ENCODE results near the gene RTN4RL1. TPM values are rescaled to one million over a fixed set of nuclear protein-coding genes. Genes with fewer than 3 reads are reported as not detected.

RTN4RL1 gene
- total RNA-seq, 2 donors from 2014 or later = 3.1 to 3.6 TPM

DNA sequence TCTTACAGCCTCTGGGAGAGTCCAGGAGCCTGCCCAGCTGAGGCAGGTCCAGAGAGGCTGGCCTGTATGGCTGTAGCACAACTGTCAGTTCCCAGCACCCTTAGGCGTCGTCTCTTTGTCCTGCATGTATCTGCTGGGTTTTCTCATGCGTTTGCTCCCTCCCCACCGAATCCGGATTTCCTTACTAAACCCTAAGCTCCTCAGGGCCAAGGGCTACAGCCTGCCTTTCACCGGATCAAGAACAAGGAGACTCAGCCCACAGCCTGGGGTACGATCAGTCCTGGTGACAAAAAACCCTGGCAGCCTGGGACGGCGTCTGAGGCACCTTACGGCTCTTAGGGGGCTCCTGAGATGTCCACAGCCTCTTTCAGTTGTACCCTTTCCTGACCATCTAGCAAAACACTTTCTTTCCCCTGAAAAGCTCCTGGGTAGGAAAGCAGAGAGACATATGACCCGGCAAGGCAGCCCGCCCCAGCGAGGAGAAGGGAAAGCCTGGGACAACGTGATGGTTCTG lies 42.0 kb upstream of the RTN4RL1 start:
- WGBS, 2 donors = 79 to 84% methylated on average over 12 to 14 of the region's 14 CpGs
- no peak for DNase-seq
- no peaks in the 10 kb centered on the region for H3K9me3 ChIP-seq
- H3K4me3 ChIP-seq = no peak overlapping the region
- ATAC-seq = no peak
- H3K27ac ChIP-seq = peak overlapping the region in 3 of 4 donors; percentile 17 to 47 (median 30)
- no peaks in the 10 kb centered on the region for H3K27me3 ChIP-seq
- TF ChIP-seq, protein P1, sequence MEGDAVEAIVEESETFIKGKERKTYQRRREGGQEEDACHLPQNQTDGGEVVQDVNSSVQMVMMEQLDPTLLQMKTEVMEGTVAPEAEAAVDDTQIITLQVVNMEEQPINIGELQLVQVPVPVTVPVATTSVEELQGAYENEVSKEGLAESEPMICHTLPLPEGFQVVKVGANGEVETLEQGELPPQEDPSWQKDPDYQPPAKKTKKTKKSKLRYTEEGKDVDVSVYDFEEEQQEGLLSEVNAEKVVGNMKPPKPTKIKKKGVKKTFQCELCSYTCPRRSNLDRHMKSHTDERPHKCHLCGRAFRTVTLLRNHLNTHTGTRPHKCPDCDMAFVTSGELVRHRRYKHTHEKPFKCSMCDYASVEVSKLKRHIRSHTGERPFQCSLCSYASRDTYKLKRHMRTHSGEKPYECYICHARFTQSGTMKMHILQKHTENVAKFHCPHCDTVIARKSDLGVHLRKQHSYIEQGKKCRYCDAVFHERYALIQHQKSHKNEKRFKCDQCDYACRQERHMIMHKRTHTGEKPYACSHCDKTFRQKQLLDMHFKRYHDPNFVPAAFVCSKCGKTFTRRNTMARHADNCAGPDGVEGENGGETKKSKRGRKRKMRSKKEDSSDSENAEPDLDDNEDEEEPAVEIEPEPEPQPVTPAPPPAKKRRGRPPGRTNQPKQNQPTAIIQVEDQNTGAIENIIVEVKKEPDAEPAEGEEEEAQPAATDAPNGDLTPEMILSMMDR (IDR thresholded peaks at IDR 0.05) = no peak
- no peak for TF ChIP-seq POLR2A (IDR thresholded peaks at IDR 0.05)
- intact Hi-C loops (cut with DNase I) = no loop called here
- peaks cover 0 to 4% of the 10 kb centered on the region in 2 donors for H3K36me3 ChIP-seq (replicated peaks in 1 of 2; ENCODE audit: insufficient read depth in 1 of 2, low read depth in 2 of 2)
- peaks cover 13% of the 10 kb centered on the region for H3K4me1 ChIP-seq

DNA sequence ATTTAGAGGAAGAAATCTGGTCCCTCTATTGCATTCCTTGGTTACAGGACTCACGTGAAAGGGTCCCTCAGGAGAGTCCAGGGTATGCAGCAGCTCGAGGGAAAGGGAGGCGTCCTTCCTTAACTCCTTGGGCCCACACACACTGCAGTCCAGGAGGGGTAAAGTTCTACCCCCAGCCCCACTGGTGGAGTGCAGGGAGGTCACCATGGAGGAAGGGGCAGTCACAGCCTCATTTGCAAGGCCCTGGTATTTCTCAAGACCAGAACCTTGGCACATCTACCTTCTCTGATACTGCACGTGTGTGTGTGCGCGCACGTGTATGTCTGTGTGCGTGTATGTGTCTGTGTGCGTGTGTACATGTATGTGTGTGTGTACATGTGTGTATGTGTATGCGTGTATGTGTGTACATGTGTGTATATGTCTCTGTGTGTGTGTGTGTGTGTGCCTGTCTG lies 40.8 kb upstream of the RTN4RL1 start:
- ATAC-seq (no peak), DNase-seq (no peak)
- TF ChIP-seq, protein P1 (IDR thresholded peaks at IDR 0.05) = no peak
- TF ChIP-seq POLR2A (IDR thresholded peaks at IDR 0.05) = no peak
- WGBS, 2 donors = 81 to 83% methylated on average over 8 to 10 of the region's 10 CpGs
- Histone ChIP-seq H3K9me3 (no peaks in the 10 kb centered on the region), H3K27ac (peak overlapping the region in 2 of 4 donors; percentile 10 to 47), H3K36me3 (replicated peaks in 1 of 2; ENCODE audit: insufficient read depth in 1 of 2, low read depth in 2 of 2) (peaks cover 0 to 8% of the 10 kb centered on the region in 2 donors), H3K27me3 (no peaks in the 10 kb centered on the region), H3K4me3 (no peak overlapping the region), H3K4me1 (peaks cover 9% of the 10 kb centered on the region)
- intact Hi-C loops (cut with DNase I) = no loop called here

DNA sequence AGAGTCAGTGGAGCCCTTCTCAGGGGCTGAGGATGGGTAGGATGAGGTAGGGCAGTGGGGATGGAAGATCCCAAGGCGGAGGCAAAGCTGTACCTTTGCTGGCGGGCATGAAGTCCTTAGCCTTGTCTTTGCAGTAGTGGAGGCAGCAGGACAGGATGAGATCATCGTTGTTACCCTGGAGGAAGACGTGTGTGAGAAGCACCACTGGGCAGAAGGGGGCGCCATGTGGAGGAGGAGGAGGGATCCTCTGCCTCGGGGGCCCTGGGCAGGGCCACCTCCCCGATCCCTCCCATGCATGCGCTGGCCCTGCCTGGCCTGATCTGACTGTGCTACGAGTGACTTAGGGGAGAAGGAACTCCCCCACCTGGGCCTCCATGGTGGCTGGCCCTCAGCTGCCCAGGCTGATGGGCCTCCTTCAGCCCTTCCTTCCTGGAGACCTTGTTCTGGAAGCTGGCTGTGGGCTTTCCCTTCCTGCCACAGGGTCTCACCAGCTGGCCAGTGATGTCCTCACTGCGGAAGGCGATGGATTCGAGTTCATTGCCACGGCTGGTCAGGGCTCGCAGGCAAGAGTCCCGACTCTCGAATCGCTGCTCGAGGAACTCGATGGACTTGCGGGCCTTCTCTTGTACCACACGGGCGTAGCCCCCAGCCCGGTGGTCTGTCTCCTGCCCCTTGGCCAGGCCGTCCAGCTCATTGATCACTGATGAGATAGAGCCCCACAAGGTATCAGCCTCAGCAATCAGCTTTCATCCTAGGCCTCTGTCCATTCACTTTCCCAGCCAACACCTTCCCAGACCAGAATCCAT lies 40.0 kb upstream of the RTN4RL1 start:
- no peak for TF ChIP-seq POLR2A (IDR thresholded peaks at IDR 0.05)
- TF ChIP-seq, protein P1 (IDR thresholded peaks at IDR 0.05) = peak in 3 of 7 experiments; percentile 7 to 31 (median 21)
- no peak for ATAC-seq
- H3K36me3 ChIP-seq (replicated peaks in 1 of 2; ENCODE audit: insufficient read depth in 1 of 2, low read depth in 2 of 2) = peaks cover 0 to 8% of the 10 kb centered on the region in 2 donors
- no peaks in the 10 kb centered on the region for H3K9me3 ChIP-seq
- intact Hi-C loops (cut with DNase I) = no loop called here
- H3K4me3 ChIP-seq = no peak overlapping the region
- 79 to 82% methylated on average over 11 to 24 of the region's 24 CpGs for WGBS, 2 donors
- DNase-seq = peak in 1 of 4 donors; percentile 38
- peak overlapping the region in 2 of 4 donors; percentile 24 to 47 for H3K27ac ChIP-seq
- H3K27me3 ChIP-seq = no peaks in the 10 kb centered on the region
- H3K4me1 ChIP-seq = peaks cover 3% of the 10 kb centered on the region

DNA sequence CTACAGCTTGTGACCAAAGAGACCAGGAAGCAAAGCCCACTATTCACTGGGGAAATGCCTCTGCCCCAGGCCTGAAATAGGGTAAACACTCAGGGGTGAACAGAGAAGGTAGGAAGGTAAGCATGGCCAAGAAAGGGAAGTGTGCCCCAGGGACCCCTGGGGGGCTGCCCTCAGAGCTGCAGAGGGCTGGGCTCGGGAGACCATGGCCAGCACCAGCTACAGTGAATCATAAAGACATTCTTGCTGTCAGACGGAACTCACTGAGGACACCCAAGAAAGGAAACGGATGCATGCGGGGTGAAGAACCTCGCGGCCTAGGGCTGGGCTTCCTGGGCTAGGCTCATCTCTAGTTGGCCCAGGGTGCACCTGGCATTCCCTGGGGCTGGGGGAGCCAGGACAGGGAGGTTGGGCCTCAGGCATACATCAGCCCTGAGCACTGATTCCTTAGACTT lies 39.4 kb upstream of the RTN4RL1 start:
- Histone ChIP-seq H3K4me3 (no peak overlapping the region), H3K27me3 (no peaks in the 10 kb centered on the region), H3K4me1 (no peaks in the 10 kb centered on the region), H3K27ac (peak overlapping the region in 2 of 4 donors; percentile 22 to 47), H3K9me3 (no peaks in the 10 kb centered on the region), H3K36me3 (replicated peaks in 1 of 2; ENCODE audit: insufficient read depth in 1 of 2, low read depth in 2 of 2) (peaks cover 0 to 8% of the 10 kb centered on the region in 2 donors)
- DNase-seq = no peak
- intact Hi-C loops (cut with DNase I) = no loop called here
- TF ChIP-seq, protein P1 (IDR thresholded peaks at IDR 0.05) = no peak
- no peak for TF ChIP-seq POLR2A (IDR thresholded peaks at IDR 0.05)
- ATAC-seq = no peak
- 85 to 86% methylated on average over 4 to 6 of the region's 6 CpGs for WGBS, 2 donors
